HG03060 (cell line): ENCODE data around the gene SNRPB2.

Experiments used
- ATAC-seq: cut with Tn5 transposase; IDR thresholded peaks from one replicate; pipeline ENCODE4 v1.9.1; 2021; ENCODE audit warnings: low read depth, moderate number of reproducible peaks; ENCODE audit not compliant: unreplicated experiment

Gene SNRPB2

GRCh38 chr20:16729565-16730460 lies at the start of gene SNRPB2:
SNRPB2 (plus strand) TSS chr20:16730026; CDS start chr20:16731703, 1,677 bp downstream.
- ATAC-seq, result peak; percentile 99

GRCh38 chr20:16684416-16684815 lies 45.4 kb upstream of the SNRPB2 start:
- no peak for ATAC-seq

- no peak for ATAC-seq
Measured at GRCh38 chr20:16689906-16690305, 39.9 kb upstream of the SNRPB2 start.

GRCh38 chr20:16691381-16691780 lies 38.4 kb upstream of the SNRPB2 start:
- no peak for ATAC-seq

GRCh38 chr20:16692009-16692408 lies 37.8 kb upstream of the SNRPB2 start:
- ATAC-seq, result no peak

- no peak for ATAC-seq
Measured at GRCh38 chr20:16692442-16692841, 37.4 kb upstream of the SNRPB2 start.

GRCh38 chr20:16693278-16693677 lies 36.5 kb upstream of the SNRPB2 start:
- no peak for ATAC-seq

- ATAC-seq, result no peak
Measured at GRCh38 chr20:16694161-16694560, 35.7 kb upstream of the SNRPB2 start.

GRCh38 chr20:16695628-16696027 lies 34.2 kb upstream of the SNRPB2 start:
- ATAC-seq, result no peak

- ATAC-seq, result no peak
Measured at GRCh38 chr20:16699293-16699692, 30.5 kb upstream of the SNRPB2 start.

- no peak for ATAC-seq
Measured at GRCh38 chr20:16701296-16701695, 28.5 kb upstream of the SNRPB2 start.

- ATAC-seq, result no peak
Measured at GRCh38 chr20:16703570-16703969, 26.3 kb upstream of the SNRPB2 start.

- ATAC-seq, result no peak
Measured at GRCh38 chr20:16707674-16708073, 22.2 kb upstream of the SNRPB2 start.

GRCh38 chr20:16708602-16709001 lies 21.2 kb upstream of the SNRPB2 start:
- ATAC-seq, result no peak

- ATAC-seq, result peak; percentile 70
Measured at GRCh38 chr20:16709017-16709416, 20.8 kb upstream of the SNRPB2 start.

- peak; percentile 50 for ATAC-seq
Measured at GRCh38 chr20:16710781-16711180, 19.0 kb upstream of the SNRPB2 start.

- no peak for ATAC-seq
Measured at GRCh38 chr20:16711661-16712258, 18.1 kb upstream of the SNRPB2 start.

- no peak for ATAC-seq
Measured at GRCh38 chr20:16712511-16712947, 17.3 kb upstream of the SNRPB2 start.

GRCh38 chr20:16713066-16713465 lies 16.8 kb upstream of the SNRPB2 start:
- no peak for ATAC-seq

GRCh38 chr20:16714242-16714641 lies 15.6 kb upstream of the SNRPB2 start:
- ATAC-seq, result no peak

- no peak for ATAC-seq
Measured at GRCh38 chr20:16714751-16715150, 15.1 kb upstream of the SNRPB2 start.

- ATAC-seq, result no peak
Measured at GRCh38 chr20:16719421-16719820, 10.4 kb upstream of the SNRPB2 start.
